EH (cell line): ENCODE measurements around the gene KCNG1.
"Not testable (repeated sequence)": the region's sequence is repeated elsewhere in the genome, so short reads cannot be mapped to it uniquely, and the experiment has no call there.

ENCODE experiments used
- DNase-seq: peaks from one replicate; pipeline ENCODE4 v3.0.0-alpha.2; 2015; ENCODE audit warnings: low read depth

KCNG1 gene

DNA sequence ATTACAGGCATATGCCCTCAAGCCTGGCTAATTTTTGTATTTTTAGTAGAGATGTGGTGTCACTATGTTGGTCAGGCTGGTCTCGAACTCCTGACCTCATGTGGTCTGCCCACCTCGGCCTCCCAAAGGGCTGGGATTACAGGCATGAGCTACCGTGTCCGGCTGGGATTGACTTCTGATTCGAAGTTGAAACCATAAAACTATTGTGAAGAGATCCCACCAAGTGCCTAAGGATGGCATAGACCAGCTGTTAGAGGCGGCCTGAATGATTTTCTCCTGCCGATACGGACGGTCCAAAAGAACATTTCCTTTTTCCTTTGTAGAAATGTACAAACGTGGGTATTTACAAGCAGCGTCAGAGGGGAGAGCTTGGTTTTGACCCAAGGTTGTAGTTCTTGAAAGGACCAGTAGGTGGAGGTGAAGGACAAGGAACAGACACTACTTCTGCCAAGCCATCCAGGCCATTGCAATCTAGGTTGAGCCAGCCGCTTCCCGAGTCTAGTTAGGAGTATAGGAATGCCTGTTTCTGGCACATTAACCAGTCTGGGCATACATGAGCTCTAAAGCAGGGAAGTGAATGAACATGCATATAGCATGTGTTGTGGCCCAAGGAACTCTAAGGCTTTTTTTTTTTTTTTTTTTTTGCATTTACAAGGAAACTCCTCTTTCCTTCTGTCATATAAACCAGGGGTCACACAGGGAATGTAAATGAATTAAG is 35.3 kb downstream of the KCNG1 start:
- peak; percentile 87 for DNase-seq

DNA sequence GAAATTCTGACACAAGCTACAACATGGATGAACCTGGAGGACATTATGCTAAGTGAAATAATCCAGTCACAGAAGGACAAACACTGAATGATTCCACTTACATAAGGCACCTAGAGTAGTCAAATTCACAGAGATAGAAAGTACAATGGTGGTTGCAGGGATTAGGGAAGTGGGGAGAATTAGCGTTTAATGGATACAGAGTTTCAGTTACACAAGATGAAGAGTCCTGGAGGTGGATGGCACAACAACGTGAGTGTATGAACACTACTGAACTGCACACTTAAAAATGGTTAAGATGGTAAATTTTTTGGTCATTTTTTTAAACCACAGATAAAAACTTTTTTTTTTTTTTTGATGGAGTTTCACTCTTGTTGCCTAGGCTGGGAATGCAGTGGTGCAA is 39.6 kb downstream of the KCNG1 start:
- no peak for DNase-seq

DNA sequence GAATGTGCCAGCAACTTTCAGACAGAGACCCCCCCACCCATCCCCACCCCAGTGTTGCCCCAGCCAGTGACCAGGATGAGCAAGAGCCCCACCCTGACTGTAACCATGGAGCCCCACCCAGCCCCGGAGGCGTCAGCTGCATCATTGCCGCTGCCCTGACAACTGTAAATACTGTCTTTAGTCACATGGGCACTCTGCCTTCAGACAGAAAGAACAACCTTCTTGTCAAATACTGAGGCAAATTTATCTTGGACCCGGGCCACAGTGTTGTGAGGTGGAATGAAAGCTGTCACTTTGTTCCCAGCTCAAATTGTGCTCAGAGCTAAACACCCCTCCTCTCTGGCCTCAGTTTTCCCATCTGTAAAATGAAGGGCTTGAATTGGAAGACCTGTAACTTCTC is 40.5 kb downstream of the KCNG1 start:
- DNase-seq, result peak; percentile 71

DNA sequence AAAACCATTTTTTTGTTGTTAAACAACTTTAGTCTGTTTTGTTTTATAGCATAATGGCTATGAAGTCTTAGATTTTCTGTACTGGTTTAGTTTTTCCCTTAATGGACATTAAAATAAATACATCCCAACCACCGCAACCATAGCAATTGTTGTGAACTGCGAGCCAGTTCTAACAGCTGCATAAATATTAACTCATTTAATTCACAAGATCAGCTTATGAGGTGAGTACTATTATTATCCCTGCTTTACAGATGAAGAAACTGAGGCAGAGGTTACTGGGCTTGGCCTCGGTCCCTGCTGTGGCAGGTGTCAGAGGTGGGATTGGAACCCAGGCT is 41.2 kb downstream of the KCNG1 start:
- no peak for DNase-seq

- DNase-seq, result peak; percentile 75
These were observed 41.8 kb downstream of the KCNG1 start for GRCh38 chr20:50980851-50981713.

DNA sequence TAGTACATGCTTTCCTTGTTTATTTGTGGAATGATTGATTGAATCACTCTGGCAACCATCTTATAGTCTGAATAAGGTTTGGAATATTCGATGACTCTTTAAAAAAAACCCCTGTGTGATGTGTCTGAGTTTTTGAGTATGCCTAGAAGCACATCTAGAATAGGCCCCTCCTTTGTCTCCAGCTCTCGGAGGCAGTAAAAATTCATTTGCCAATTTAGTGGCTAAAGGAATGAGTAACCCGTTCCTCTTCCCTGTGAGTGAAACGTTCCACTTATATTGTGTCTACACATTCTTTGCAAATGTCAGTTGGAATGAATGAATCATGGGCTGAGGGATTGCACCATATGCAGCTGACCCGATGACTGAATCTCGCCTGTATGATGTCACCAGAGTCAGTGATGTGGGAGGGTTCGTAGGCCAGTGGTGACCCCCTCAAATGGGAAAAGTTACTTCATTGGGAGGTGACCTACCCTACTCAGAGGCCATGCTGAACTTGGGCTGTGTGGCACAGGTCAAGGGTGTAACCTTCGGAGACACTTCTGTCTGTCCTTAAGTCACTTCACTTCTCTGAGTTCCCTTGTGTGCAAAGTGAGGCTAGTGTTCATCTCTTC is 42.7 kb downstream of the KCNG1 start:
- peak; percentile 99 for DNase-seq

DNA sequence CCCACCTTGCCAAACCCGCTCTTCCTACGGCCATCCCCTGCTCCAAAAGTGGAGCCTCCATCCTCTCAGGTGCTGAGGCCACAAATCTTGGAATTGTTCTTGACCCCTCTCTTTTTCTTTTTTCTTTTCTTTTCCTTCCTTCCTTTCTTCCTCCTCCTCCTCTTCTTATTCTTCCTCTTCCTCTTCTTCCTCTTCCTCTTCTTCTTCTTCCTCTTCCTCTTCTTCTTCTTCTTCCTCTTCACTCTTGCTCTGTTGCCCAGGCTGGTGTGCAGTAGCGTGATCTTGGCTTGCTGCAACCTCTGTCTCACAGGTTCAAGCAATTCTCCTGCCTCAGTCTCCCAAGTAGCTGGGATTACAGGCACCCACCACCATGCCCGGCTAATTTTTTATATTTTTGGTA is 44.4 kb downstream of the KCNG1 start:
- not testable (repeated sequence) for DNase-seq

- no peak for DNase-seq
These were observed 45.6 kb downstream of the KCNG1 start for GRCh38 chr20:50977066-50978021.

DNA sequence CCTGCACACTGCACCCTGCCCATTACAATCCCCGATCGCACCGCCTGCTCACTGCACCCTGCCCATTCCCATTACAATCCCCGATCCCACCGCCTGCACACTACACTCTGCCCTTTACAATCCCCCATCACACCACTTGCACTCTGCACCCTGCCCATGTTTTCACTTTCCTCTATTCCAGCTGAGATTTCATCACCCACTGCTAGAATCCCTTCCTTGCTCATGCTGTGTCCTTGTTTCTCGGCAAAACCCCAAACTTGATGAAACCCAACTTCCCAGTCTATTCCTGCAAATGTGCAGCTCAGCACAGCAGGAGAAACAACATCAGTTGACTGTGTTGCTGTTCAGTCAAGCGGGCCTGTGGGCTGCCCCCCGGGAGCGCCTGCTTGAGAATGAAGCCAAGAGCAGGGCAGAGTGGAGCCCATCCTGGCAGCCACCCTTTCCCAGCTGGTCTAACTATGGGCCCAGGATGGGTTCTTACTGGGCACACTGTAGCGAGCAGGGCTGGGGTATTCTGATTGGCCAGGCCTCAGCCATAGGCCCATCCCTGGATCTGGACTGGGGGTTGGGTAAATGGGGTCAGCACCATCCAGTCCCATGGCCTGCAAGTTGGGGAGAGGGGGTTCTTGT is 47.1 kb downstream of the KCNG1 start:
- no peak for DNase-seq

- peak; percentile 43 for DNase-seq
These were observed 53.0 kb downstream of the KCNG1 start for GRCh38 chr20:50969912-50970311.

- no peak for DNase-seq
These were observed 53.5 kb downstream of the KCNG1 start for GRCh38 chr20:50969435-50969834.

DNA sequence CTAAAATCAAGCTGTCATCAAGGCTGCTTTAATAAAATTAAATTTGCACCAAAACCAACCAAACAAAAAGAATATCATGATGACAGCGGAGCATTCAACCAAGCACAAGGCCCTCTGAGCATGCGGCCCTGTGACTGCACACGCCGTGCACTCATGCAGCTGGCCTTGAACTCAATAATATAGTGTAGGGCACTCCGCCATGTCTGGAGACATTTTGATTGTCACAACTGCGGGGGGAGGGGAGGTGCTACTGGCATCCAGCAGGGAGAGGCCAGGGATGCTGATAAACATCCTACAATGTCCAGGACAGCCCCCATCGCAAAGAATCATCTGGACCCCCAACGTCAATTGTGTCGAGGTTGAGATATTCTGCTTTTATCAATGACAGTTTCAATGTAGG is 54.6 kb downstream of the KCNG1 start:
- no peak for DNase-seq

DNA sequence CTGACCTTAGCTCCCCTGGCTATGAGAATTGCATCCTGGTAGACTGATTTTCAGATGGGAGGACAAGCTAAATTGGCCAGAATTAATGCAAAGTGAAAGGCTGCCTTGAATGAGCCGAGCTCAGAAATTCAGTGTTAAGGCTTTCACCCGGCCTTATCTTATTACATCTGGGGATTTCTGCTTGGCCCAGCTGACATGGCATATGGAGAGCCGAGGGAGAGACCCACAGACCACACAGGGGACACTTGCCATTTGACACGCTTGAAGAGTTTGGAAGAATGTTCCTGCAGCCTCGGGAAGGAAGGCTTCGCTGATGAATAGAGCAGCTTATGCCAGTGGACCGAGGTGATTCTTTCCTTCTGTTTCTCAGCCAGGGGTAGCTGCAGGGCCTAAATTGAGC is 55.3 kb downstream of the KCNG1 start:
- no peak for DNase-seq

DNA sequence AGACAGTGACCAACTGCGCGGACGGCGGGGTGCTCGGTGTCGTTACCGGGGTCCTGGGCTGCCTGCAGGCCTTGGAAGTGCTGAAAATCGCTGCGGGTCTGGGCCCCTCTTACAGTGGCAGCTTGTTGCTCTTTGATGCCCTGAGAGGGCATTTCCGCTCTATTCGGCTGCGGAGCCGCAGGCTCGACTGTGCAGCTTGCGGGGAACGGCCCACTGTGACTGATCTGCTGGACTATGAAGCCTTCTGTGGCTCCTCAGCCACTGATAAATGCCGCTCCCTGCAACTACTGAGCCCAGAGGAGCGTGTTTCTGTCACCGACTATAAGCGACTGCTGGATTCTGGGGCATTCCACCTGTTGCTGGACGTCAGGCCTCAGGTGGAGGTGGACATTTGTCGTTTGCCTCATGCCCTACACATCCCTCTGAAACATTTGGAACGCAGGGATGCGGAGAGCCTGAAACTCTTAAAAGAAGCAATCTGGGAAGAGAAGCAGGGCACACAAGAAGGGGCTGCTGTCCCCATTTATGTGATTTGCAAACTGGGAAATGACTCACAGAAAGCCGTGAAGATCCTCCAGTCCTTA is 63.3 kb downstream of the KCNG1 start:
- no peak for DNase-seq

DNA sequence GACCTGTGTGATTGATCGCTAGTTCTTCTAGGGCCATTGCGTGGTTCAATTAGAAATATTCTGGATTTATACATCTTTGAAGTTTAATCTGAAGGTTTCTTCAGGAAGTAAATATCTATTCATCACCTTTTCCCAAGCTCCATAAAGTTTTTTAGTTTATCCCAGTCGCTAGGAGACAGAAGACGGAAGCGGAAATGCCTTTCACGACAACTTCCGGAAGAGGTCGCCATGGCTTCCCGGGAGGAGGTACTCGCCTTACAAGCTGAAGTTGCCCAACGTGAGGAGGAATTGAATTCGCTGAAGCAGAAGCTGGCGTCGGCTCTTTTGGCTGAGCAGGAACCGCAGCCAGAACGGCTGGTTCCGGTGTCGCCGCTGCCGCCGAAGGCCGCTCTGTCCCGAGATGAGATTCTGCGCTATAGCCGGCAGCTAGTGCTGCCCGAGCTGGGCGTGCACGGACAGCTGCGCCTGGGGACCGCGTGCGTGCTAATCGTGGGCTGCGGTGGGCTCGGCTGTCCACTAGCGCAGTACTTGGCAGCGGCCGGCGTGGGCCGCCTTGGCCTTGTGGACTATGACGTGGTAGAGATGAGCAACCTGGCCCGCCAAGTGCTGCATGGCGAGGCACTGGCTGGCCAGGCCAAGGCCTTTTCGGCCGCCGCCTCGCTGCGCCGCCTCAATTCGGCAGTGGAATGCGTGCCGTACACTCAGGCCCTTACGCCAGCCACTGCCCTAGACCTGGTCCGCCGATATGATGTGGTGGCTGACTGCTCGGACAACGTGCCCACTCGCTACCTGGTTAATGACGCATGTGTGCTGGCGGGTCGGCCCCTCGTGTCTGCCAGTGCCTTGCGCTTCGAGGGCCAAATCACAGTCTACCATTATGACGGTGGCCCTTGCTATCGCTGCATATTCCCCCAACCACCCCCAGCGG is 64.0 kb downstream of the KCNG1 start, which contains the start of gene MOCS3:
Gene MOCS3 (plus strand): TSS at position 204 of the 928 bp plus-strand sequence. CDS start 25 bp downstream, at position 229.
- peak; percentile 92 for DNase-seq

GRCh38 chr20:50957798-50958614 is 64.9 kb downstream of the KCNG1 start, which contains the start of gene DPM1:
TSS of gene DPM1 (minus strand) at chr20:50958532. CDS start at chr20:50958523, 9 bp downstream.
- DNase-seq, result peak; percentile 87

GRCh38 chr20:50957276-50957675 is 65.6 kb downstream of the KCNG1 start:
- peak; percentile 32 for DNase-seq

GRCh38 chr20:50953821-50954220 is 69.1 kb downstream of the KCNG1 start:
- DNase-seq, result no peak
